ENCODE measurements around the gene USP15.
"Not testable (repeated sequence)": the region's sequence is repeated elsewhere in the genome, so short reads cannot be mapped to it uniquely, and the experiment has no call there.

- not testable (repeated sequence) for TF ChIP-seq CTCF (IDR thresholded peaks at IDR 0.05; ENCODE audit: borderline replicate concordance, extremely low read depth, low read length, poor library complexity, severe bottlenecking); EZH2 (IDR thresholded peaks at IDR 0.05; ENCODE audit: borderline replicate concordance, low read depth, low read length, severe bottlenecking)
These were observed 108.4 kb downstream of the USP15 start for GRCh38 chr12:62368430-62369223.

Data from DND-41 (cell line).